Measurements from ENCODE around the gene RPS15.

- TF ChIP-seq CTCF (IDR thresholded peaks at IDR 0.05) = no peak
- TF ChIP-seq EZH2 (IDR thresholded peaks at IDR 0.05) = no peak
- no peak for TF ChIP-seq EZH2phosphoT487 (IDR thresholded peaks at IDR 0.05)
Measured at GRCh38 chr19:1392939-1393530, 45.2 kb upstream of the RPS15 start.

Data from neural progenitor cell (in vitro differentiated cells).